Lung (tissue), 12 donors: ENCODE data around the gene DENND5A. TPM values are rescaled to one million over a fixed set of nuclear protein-coding genes. Genes with fewer than 3 reads are reported as not detected.

Experiments used
- ATAC-seq: fragments of 200-7000 bp; cut with Tn5 transposase; one replicate; pipeline ENCODE4 v1.9.1; 2020; ENCODE audit warnings: moderate number of reproducible peaks; ENCODE audit not compliant: insufficient read depth, low FRiP score
- DNase-seq, 3 donors: peaks; one replicate each; pipeline ENCODE4 v3.0.0-alpha.2; 2013 to 2017
- H3K27ac ChIP-seq, 2 donors: one replicate each; pipeline ENCODE4 v1.5.1; 2013; ENCODE audit warnings: mild to moderate bottlenecking in 2 of 2, moderate library complexity in 2 of 2, control low read depth in 1 of 2, inconsistent platforms in 1 of 2, low read depth in 1 of 2, low read length in 1 of 2
- H3K27me3 ChIP-seq, 3 donors: one replicate each; pipeline ENCODE4 v1.5.1; 2013; ENCODE audit warnings: low read length in 2 of 3; ENCODE audit not compliant: control insufficient read depth in 3 of 3, insufficient read depth in 3 of 3
- H3K36me3 ChIP-seq, 4 donors: one replicate each; pipeline ENCODE4 v1.5.1; 2013; ENCODE audit warnings: low read length in 4 of 4, mild to moderate bottlenecking in 1 of 4, moderate library complexity in 1 of 4; ENCODE audit not compliant: control insufficient read depth in 4 of 4, insufficient read depth in 4 of 4
- H3K4me1 ChIP-seq, 5 donors: one replicate each; pipeline ENCODE4 v1.5.1; 2013; ENCODE audit warnings: low read length in 5 of 5, mild to moderate bottlenecking in 2 of 5, moderate library complexity in 1 of 5; ENCODE audit not compliant: control insufficient read depth in 5 of 5, insufficient read depth in 5 of 5
- H3K4me3 ChIP-seq: one replicate; pipeline ENCODE4 v1.5.1; 2013; ENCODE audit warnings: mild to moderate bottlenecking, control low read depth, moderate library complexity
- H3K9ac ChIP-seq, 2 donors: one replicate each; pipeline ENCODE4 v1.5.1; 2013; ENCODE audit warnings: low read length in 2 of 2, control low read depth in 1 of 2; ENCODE audit not compliant: insufficient read depth in 1 of 2
- H3K9me3 ChIP-seq, 4 donors: one replicate each; pipeline ENCODE4 v1.5.1; 2013; ENCODE audit warnings: low read length in 3 of 4, mild to moderate bottlenecking in 1 of 4, moderate library complexity in 1 of 4; ENCODE audit not compliant: control insufficient read depth in 4 of 4, insufficient read depth in 3 of 4
- CTCF ChIP-seq: IDR thresholded peaks from 2 replicates; pipeline ENCODE4 v1.5.1; 2012; ENCODE audit warnings: mild to moderate bottlenecking; ENCODE audit errors: control extremely low read depth, extremely low read depth
- WGBS, 2 donors: extraction: QIAGEN DNeasy Blood & Tissue Kit; methylation state at CpG; one replicate each; pipeline ENCODE4 v1.1.7; 2013; 5-methylcytosine and 5-hydroxymethylcytosine counted together
- polyA plus RNA-seq, 2 donors: library from polyadenylated mRNA; stranded (reverse); fragments of 200-250 nt; gene quantifications; one replicate each; pipeline ENCODE4 v1.2.1, GENCODE V29; 2013
- total RNA-seq, 2 donors: library from RNA; depleted of rRNA in 1 of 2; stranded (reverse); fragments of >200 nt in 1 of 2; gene quantifications; one replicate each; pipeline ENCODE4 v1.2.1, GENCODE V29; 2014 to 2021
- donor health status: control.
- donor health status: control.
- donor health status: Bipolar disorder and iron deficiency.
- donor health status: healthy.
- donor health status: DM: yes; HTN: yes; CAD: no.

The DENND5A gene
- total and polyA plus RNA-seq, 4 donors: 20.8 to 152 (median 112) TPM

- peak in 2 of 3 donors; percentile 11 to 26 for DNase-seq
- 96 to 97% methylated on average over 2 of the region's 2 CpGs for WGBS, 2 donors
- no peak overlapping the region for H3K27ac ChIP-seq
- peaks cover 0 to 2% (median 0%) of the 10 kb centered on the region in 5 donors for H3K4me1 ChIP-seq
- H3K9ac ChIP-seq: no peak overlapping the region
- TF ChIP-seq CTCF: no peak
- H3K27me3 ChIP-seq: no peaks in the 10 kb centered on the region
- H3K4me3 ChIP-seq: no peak overlapping the region
- no peak for ATAC-seq
- peaks cover 0 to 2% (median 0%) of the 10 kb centered on the region in 4 donors for H3K9me3 ChIP-seq
- H3K36me3 ChIP-seq: peaks cover 43 to 67% (median 61%) of the 10 kb centered on the region in 4 donors
Measured at GRCh38 chr11:9148035-9148434, 117.1 kb downstream of the DENND5A start.

- H3K9ac ChIP-seq: no peak overlapping the region
- H3K36me3 ChIP-seq: peaks cover 50 to 80% (median 66%) of the 10 kb centered on the region in 4 donors
- TF ChIP-seq CTCF: no peak
- no peak for ATAC-seq
- H3K4me1 ChIP-seq: peaks cover 0 to 2% (median 0%) of the 10 kb centered on the region in 5 donors
- 99 to 100% methylated on average over 2 of the region's 2 CpGs for WGBS, 2 donors
- H3K27me3 ChIP-seq: no peaks in the 10 kb centered on the region
- H3K9me3 ChIP-seq: peaks cover 0 to 2% (median 0%) of the 10 kb centered on the region in 4 donors
- no peak overlapping the region for H3K4me3 ChIP-seq
- no peak for DNase-seq
- H3K27ac ChIP-seq: no peak overlapping the region
Measured at GRCh38 chr11:9146477-9146876, 118.7 kb downstream of the DENND5A start.

GRCh38 chr11:9145283-9145682 is 119.9 kb downstream of the DENND5A start:
- no peak for ATAC-seq
- H3K4me3 ChIP-seq: no peak overlapping the region
- H3K36me3 ChIP-seq: peaks cover 48 to 82% (median 63%) of the 10 kb centered on the region in 4 donors
- no peak overlapping the region for H3K9ac ChIP-seq
- 94 to 96% methylated on average over 2 of the region's 2 CpGs for WGBS, 2 donors
- H3K27me3 ChIP-seq: no peaks in the 10 kb centered on the region
- DNase-seq: no peak
- H3K4me1 ChIP-seq: peaks cover 0 to under 1% (median 0%) of the 10 kb centered on the region in 5 donors
- TF ChIP-seq CTCF: no peak
- H3K9me3 ChIP-seq: peaks cover 0 to 2% (median 0%) of the 10 kb centered on the region in 4 donors
- no peak overlapping the region for H3K27ac ChIP-seq

- Histone ChIP-seq H3K9ac (no peak overlapping the region), H3K36me3 (peaks cover 46 to 77% (median 61%) of the 10 kb centered on the region in 4 donors), H3K4me3 (no peak overlapping the region), H3K4me1 (peaks cover 0 to 1% (median 0%) of the 10 kb centered on the region in 5 donors), H3K27me3 (no peaks in the 10 kb centered on the region), H3K27ac (no peak overlapping the region), H3K9me3 (peaks cover 0 to under 1% (median 0%) of the 10 kb centered on the region in 4 donors)
- no peak for TF ChIP-seq CTCF
- 90 to 92% methylated on average over 2 of the region's 2 CpGs for WGBS, 2 donors
- ATAC-seq: no peak
- DNase-seq: no peak
Measured at GRCh38 chr11:9144828-9145227, 120.3 kb downstream of the DENND5A start.
